B cell (primary cell): ENCODE data around the gene LAMA3.

Experiments used
- CTCF ChIP-seq: fragments of 200-600 bp; IDR thresholded peaks from one replicate; pipeline ENCODE4 v1.8.0; 2022; ENCODE audit warnings: antibody characterized with exemption, mild to moderate bottlenecking
- EZH2 ChIP-seq: IDR thresholded peaks from 2 replicates; pipeline ENCODE4 v1.6.1; 2012; ENCODE audit warnings: borderline replicate concordance, low read depth, mild to moderate bottlenecking, moderate library complexity, low read length; ENCODE audit not compliant: insufficient read depth, poor library complexity, severe bottlenecking

- TF ChIP-seq CTCF (no peak), EZH2 (no peak)
Measured at GRCh38 chr18:23799540-23799939, 110.3 kb downstream of the LAMA3 start.
